ENCODE data around the gene MGAT2. TPM values are rescaled to one million over a fixed set of nuclear protein-coding genes. Genes with fewer than 3 reads are reported as not detected.
A peak's percentile ranks its signal among the peaks of the same experiment; 100 is the strongest.

The MGAT2 gene
- total RNA-seq, 1 donor from 2014 or later: 21.4 TPM

- Mint-ChIP-seq H3K27ac (peak within 1 kb of the TSS; percentile 100), H3K36me3 (ENCODE audit: insufficient read depth) (peaks cover 25% of the 10 kb centered on the region), H3K9me3 (ENCODE audit: low read depth) (no peaks in the 10 kb centered on the region)
These were observed 34.6 kb upstream of the MGAT2 start, which contains the start of gene RPS29 for GRCh38 chr14:49585803-49586672. TSS of gene RPS29 (minus strand) at chr14:49586380. CDS start at chr14:49586346, 34 bp downstream.

GRCh38 chr14:49586673-49587460, 33.7 kb upstream of the MGAT2 start:
- Mint-ChIP-seq H3K4me3 (ENCODE audit: low read depth) (peak overlapping the region; percentile 94), H3K4me1 (ENCODE audit: low read depth) (peaks cover 17% of the 10 kb centered on the region), H3K36me3 (ENCODE audit: insufficient read depth) (peaks cover 20% of the 10 kb centered on the region), H3K9me3 (ENCODE audit: low read depth) (no peaks in the 10 kb centered on the region), H3K27me3 (no peaks in the 10 kb centered on the region), H3K27ac (peak overlapping the region; percentile 100)
- no peak for DNase-seq (ENCODE audit: low spot score, unreplicated experiment)
- TF ChIP-seq CTCF (IDR thresholded peaks at IDR 0.05; ENCODE audit: unreplicated experiment): peak; percentile 93

More at GRCh38 chr14:49585803-49586672, 34.6 kb upstream of the MGAT2 start, which contains the start of gene RPS29:
- H3K27me3 Mint-ChIP-seq: no peaks in the 10 kb centered on the region
- peaks cover 20% of the 10 kb centered on the region for H3K4me1 Mint-ChIP-seq (ENCODE audit: low read depth)
- peak within 1 kb of the TSS; percentile 94 for H3K4me3 Mint-ChIP-seq (ENCODE audit: low read depth)
- DNase-seq (ENCODE audit: low spot score, unreplicated experiment): peak; percentile 98
- TF ChIP-seq CTCF (IDR thresholded peaks at IDR 0.05; ENCODE audit: unreplicated experiment): no peak

- peaks cover 2% of the 10 kb centered on the region for H3K36me3 Mint-ChIP-seq (ENCODE audit: insufficient read depth)
- no peak overlapping the region for H3K27ac Mint-ChIP-seq
- H3K4me1 Mint-ChIP-seq (ENCODE audit: low read depth): peaks cover 8% of the 10 kb centered on the region
- no peak for DNase-seq (ENCODE audit: low spot score, unreplicated experiment)
- H3K27me3 Mint-ChIP-seq: no peaks in the 10 kb centered on the region
- no peak for TF ChIP-seq CTCF (IDR thresholded peaks at IDR 0.05; ENCODE audit: unreplicated experiment)
- H3K4me3 Mint-ChIP-seq (ENCODE audit: low read depth): no peak overlapping the region
- no peaks in the 10 kb centered on the region for H3K9me3 Mint-ChIP-seq (ENCODE audit: low read depth)
These were observed 31.2 kb upstream of the MGAT2 start for GRCh38 chr14:49589387-49589786.

- Mint-ChIP-seq H3K27me3 (no peaks in the 10 kb centered on the region), H3K4me3 (ENCODE audit: low read depth) (no peak overlapping the region), H3K4me1 (ENCODE audit: low read depth) (peaks cover 25% of the 10 kb centered on the region), H3K36me3 (ENCODE audit: insufficient read depth) (no peaks in the 10 kb centered on the region), H3K27ac (no peak overlapping the region), H3K9me3 (ENCODE audit: low read depth) (no peaks in the 10 kb centered on the region)
- TF ChIP-seq CTCF (IDR thresholded peaks at IDR 0.05; ENCODE audit: unreplicated experiment): no peak
- no peak for DNase-seq (ENCODE audit: low spot score, unreplicated experiment)
These were observed 27.6 kb upstream of the MGAT2 start for GRCh38 chr14:49593016-49593415.
